Upper lobe of left lung (tissue), 4 donors: Measurements from ENCODE around the gene RNF213.

Experiments
- EP300 ChIP-seq, 4 donors: sonication (generic); formaldehyde crosslinking; IDR thresholded peaks; one replicate each; pipeline ENCODE4 v1.5.1; 2017; ENCODE audit warnings: antibody characterized with exemption in 4 of 4, control low read depth in 2 of 4
- POLR2A ChIP-seq, 4 donors: fragments of 450-650 bp; IDR thresholded peaks; one replicate each; pipeline ENCODE4 v1.5.1; 2016 to 2017; ENCODE audit warnings: antibody characterized with exemption in 4 of 4, mild to moderate bottlenecking in 2 of 4
- POLR2AphosphoS5 ChIP-seq, 2 donors: sonication (generic); formaldehyde crosslinking; IDR thresholded peaks; one replicate each; pipeline ENCODE4 v1.5.1; 2017; ENCODE audit warnings: antibody characterized with exemption in 2 of 2
- TF ChIP-seq, protein P1 (sequence below), 6 experiments: fragments of 450-650 bp in 4 of 6; fragments of 200-600 bp in 2 of 6; sonication (generic) in 2 of 6; IDR thresholded peaks; one replicate each; pipeline ENCODE4 v1.5.1; 2016 to 2019; ENCODE audit warnings: antibody characterized with exemption in 6 of 6

DNA sequence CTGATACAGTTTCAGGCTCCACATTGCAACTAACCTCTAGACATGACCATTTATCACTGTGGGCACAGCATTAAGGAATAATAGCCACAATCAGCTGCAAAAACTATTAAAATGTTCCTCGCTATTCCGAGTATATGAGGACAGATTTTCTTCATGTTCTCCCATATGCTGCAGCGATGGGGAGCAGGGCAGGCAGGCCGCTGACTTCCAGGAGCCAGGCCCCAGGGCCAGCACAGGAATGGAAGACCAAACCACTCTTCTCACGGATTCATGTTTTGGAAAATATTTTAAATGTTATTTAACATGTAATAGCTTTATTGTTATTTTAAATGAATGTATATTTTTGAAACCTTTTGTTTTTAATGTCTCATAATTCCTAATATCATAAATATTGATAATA is 110.5 kb downstream of the RNF213 start:
- TF ChIP-seq, protein P1, sequence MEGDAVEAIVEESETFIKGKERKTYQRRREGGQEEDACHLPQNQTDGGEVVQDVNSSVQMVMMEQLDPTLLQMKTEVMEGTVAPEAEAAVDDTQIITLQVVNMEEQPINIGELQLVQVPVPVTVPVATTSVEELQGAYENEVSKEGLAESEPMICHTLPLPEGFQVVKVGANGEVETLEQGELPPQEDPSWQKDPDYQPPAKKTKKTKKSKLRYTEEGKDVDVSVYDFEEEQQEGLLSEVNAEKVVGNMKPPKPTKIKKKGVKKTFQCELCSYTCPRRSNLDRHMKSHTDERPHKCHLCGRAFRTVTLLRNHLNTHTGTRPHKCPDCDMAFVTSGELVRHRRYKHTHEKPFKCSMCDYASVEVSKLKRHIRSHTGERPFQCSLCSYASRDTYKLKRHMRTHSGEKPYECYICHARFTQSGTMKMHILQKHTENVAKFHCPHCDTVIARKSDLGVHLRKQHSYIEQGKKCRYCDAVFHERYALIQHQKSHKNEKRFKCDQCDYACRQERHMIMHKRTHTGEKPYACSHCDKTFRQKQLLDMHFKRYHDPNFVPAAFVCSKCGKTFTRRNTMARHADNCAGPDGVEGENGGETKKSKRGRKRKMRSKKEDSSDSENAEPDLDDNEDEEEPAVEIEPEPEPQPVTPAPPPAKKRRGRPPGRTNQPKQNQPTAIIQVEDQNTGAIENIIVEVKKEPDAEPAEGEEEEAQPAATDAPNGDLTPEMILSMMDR (IDR thresholded peaks at IDR 0.05), result no peak
- TF ChIP-seq POLR2AphosphoS5 (IDR thresholded peaks at IDR 0.05) (no peak), POLR2A (IDR thresholded peaks at IDR 0.05) (no peak), EP300 (IDR thresholded peaks at IDR 0.05) (no peak)
